ENCODE results near the gene TASOR2. TPM values are rescaled to one million over a fixed set of nuclear protein-coding genes. Genes with fewer than 3 reads are reported as not detected.

TASOR2 gene
- total and polyA plus RNA-seq, 9 of the 15 experiments (the other 6 are each of a cell fraction or from before 2014, with no cell fraction given) = 12.7 to 75.3 (median 52.3) TPM

GRCh38 chr10:5666008-5666840, 18.4 kb upstream of the TASOR2 start, which contains the start of gene ASB13 (continued):
- TF ChIP-seq USF1 (CRISPR knock-in tag; IDR thresholded peaks at IDR 0.05) (no peak), ZKSCAN1 (IDR thresholded peaks at IDR 0.05; ENCODE audit: low read depth, low read length) (no peak), ZBTB11 (CRISPR knock-in tag; IDR thresholded peaks at IDR 0.05) (peak in 1 of 3 experiments; percentile 43; a peak in 1 of 6 replicates), SIRT6 (IDR thresholded peaks at IDR 0.05; ENCODE audit: low read depth, low read length) (no peak), SRSF1 (IDR thresholded peaks at IDR 0.05; ENCODE audit: low read depth, low read length) (no peak), FOXO4 (CRISPR knock-in tag; IDR thresholded peaks at IDR 0.05) (no peak), FOXJ2 (tag; IDR thresholded peaks at IDR 0.05) (no peak), MEF2D (tag; conservative IDR thresholded peaks at IDR 0.05; ENCODE audit: low read depth) (no peak), MAFF (IDR thresholded peaks at IDR 0.05; ENCODE audit: low read length) (no peak), CTCFL (IDR thresholded peaks at IDR 0.05; ENCODE audit: borderline replicate concordance, insufficient read depth, low read depth, low read length, poor library complexity, severe bottlenecking) (no peak), BRD9 (IDR thresholded peaks at IDR 0.05; ENCODE audit: low read depth, partially characterized antibody) (no peak), CXXC5 (CRISPR knock-in tag; IDR thresholded peaks at IDR 0.05) (peak; percentile 87), SMARCA4 (IDR thresholded peaks at IDR 0.05) (no peak), ETV1 (tag; conservative IDR thresholded peaks at IDR 0.05; ENCODE audit: low read depth) (no peak), TSC22D4 (tag; IDR thresholded peaks at IDR 0.05) (no peak), STAT5A (IDR thresholded peaks at IDR 0.05; ENCODE audit: borderline replicate concordance, low read length) (no peak)

All from K562 (cell line).